ENCODE measurements around the gene EVI5L. TPM values are rescaled to one million over a fixed set of nuclear protein-coding genes. Genes with fewer than 3 reads are reported as not detected.

Gene EVI5L
- polyA plus RNA-seq, 3 donors = 0.76 to 5.7 (median 1.3) TPM

DNA sequence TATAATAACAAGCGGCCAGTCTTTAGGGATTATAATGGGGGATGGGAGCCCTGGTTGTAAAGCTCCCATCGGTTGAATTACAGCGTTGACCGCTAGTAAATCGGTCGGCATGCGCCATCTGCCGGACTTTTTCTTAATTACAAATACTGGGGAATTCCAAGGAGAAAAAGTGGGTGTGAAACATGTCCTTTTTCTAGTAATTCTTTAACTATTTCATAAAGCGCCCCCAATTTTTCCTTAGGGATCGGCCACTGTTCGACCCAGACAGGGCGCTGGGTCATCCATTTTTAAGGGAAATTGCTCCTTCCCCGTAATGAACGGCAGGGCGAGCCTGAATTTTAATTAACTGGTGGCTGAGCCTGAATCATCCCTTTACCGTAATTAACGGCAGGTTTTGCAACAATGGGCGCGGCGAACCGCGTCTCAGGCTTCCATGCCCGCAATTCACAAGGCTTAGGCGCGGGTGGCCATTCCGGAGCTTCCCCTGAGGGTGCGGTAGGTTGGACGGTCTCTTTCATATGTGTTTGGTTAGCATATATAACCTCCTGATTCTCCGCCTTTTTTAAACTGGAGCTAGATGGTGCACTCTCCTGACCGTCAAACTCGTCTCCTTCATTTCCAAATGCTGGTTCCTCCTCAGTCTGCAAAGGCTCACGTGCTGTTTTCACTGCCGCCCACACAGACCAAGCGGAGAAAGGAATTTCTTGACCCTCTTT is 30.2 kb upstream of the EVI5L start:
- intact Hi-C loops (cut with micrococcal nuclease) = loop anchor here (2.0 to 5.0 kb wide), 4 partner anchors 52 to 231 kb away; partner anchors contain the start of genes CD209 (in 1 of the 2) and TRAPPC5 (in 1 of the 2)
- H4K20me1 ChIP-seq (ENCODE audit: insufficient read depth, low read length) = no peaks in the 10 kb centered on the region
- peak; percentile 72 to 84 (median 77) for DNase-seq
- Mint-ChIP-seq H3K4me3 (peak overlapping the region; percentile 75 to 86), H3K4me1 (peaks cover 12% of the 10 kb centered on the region), H3K27ac (peak overlapping the region; percentile 82 to 93 (median 91)), H3K36me3 (peaks cover 0 to 4% of the 10 kb centered on the region in 2 donors), H3K27me3 (ENCODE audit: low read depth in 3 of 3) (peaks cover 0 to 8% (median 4%) of the 10 kb centered on the region in 3 donors), H3K9me3 (peaks cover 3 to 12% (median 6%) of the 10 kb centered on the region in 7 donors)
- H3K4me3 ChIP-seq (replicated peaks in 1 of 3; ENCODE audit: low read depth in 2 of 3, low read length in 3 of 3) = peak overlapping the region; percentile 31 to 70 (median 35)
- peaks cover 14 to 18% of the 10 kb centered on the region in 2 donors for H3K4me1 ChIP-seq (ENCODE audit: control insufficient read depth in 1 of 2, insufficient read depth in 2 of 2, low read length in 2 of 2)
- H3K9me3 ChIP-seq (replicated peaks in 1 of 2; ENCODE audit: control insufficient read depth in 1 of 2, insufficient read depth in 1 of 2, low read length in 2 of 2) = peaks cover 0 to 11% of the 10 kb centered on the region in 2 donors
- TF ChIP-seq, protein P1, sequence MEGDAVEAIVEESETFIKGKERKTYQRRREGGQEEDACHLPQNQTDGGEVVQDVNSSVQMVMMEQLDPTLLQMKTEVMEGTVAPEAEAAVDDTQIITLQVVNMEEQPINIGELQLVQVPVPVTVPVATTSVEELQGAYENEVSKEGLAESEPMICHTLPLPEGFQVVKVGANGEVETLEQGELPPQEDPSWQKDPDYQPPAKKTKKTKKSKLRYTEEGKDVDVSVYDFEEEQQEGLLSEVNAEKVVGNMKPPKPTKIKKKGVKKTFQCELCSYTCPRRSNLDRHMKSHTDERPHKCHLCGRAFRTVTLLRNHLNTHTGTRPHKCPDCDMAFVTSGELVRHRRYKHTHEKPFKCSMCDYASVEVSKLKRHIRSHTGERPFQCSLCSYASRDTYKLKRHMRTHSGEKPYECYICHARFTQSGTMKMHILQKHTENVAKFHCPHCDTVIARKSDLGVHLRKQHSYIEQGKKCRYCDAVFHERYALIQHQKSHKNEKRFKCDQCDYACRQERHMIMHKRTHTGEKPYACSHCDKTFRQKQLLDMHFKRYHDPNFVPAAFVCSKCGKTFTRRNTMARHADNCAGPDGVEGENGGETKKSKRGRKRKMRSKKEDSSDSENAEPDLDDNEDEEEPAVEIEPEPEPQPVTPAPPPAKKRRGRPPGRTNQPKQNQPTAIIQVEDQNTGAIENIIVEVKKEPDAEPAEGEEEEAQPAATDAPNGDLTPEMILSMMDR (IDR thresholded peaks at IDR 0.05) = peak; percentile 86
- no peaks in the 10 kb centered on the region for H3K27me3 ChIP-seq (ENCODE audit: control insufficient read depth in 2 of 2, insufficient read depth in 2 of 2, low read length in 2 of 2)
- H3K27ac ChIP-seq (ENCODE audit: low read depth in 1 of 2, low read length in 2 of 2) = peak overlapping the region; percentile 67 to 75
- peak overlapping the region; percentile 60 for H3K9ac ChIP-seq (ENCODE audit: insufficient read depth, low read length, poor library complexity, severe bottlenecking)
- no peaks in the 10 kb centered on the region for H3K36me3 ChIP-seq (replicated peaks in 1 of 2; ENCODE audit: control insufficient read depth in 1 of 2, insufficient read depth in 2 of 2, low read length in 2 of 2)
- H2AFZ ChIP-seq (ENCODE audit: insufficient read depth, low read depth, low read length, poor library complexity, severe bottlenecking) = peak overlapping the region; percentile 78
- WGBS (ENCODE audit: insufficient coverage) = 0% methylated on average over 20 of the region's 34 CpGs
- H3K4me2 ChIP-seq (replicated peaks; ENCODE audit: extremely low read depth, low read length, poor library complexity, severe bottlenecking) = peak overlapping the region; percentile 71
- no peaks in the 10 kb centered on the region for H3K79me2 ChIP-seq (ENCODE audit: insufficient read depth, low read length)

DNA sequence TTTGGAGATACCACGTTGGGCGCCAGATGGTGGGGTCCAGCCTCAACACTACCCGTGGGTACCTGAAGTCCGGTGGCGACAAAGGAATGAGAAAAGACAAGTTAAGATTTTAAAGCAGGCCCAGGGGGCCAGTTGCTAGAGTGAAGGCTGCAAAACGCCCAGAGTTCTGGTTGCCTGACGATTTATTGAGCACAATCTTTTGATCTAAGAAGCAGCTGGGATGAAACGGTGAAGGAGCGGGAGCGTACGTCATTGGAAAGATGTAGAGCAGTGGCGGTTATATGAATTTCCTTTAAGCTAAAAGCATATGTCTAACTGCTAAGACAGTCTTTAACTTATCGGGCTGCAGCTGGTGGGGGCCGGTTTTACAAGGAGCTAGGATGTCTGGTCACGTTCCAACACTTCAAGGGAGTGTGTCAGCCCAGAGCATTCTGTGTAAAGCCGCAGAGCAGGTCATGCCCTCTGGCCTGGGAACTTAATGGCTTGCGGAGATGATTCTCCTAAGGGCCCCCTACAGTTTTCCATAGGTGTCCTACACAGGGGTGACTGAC is 28.9 kb upstream of the EVI5L start:
- no peak overlapping the region for H3K27ac ChIP-seq (ENCODE audit: low read depth in 1 of 2, low read length in 2 of 2)
- intact Hi-C loops (cut with micrococcal nuclease) = loop anchor here in 1 of 2 donors (2.0 kb wide), 1 partner anchor 232 kb away; no protein-coding TSS in a partner anchor
- H3K79me2 ChIP-seq (ENCODE audit: insufficient read depth, low read length) = no peaks in the 10 kb centered on the region
- no peaks in the 10 kb centered on the region for H3K36me3 ChIP-seq (replicated peaks in 1 of 2; ENCODE audit: control insufficient read depth in 1 of 2, insufficient read depth in 2 of 2, low read length in 2 of 2)
- H3K9ac ChIP-seq (ENCODE audit: insufficient read depth, low read length, poor library complexity, severe bottlenecking) = no peak overlapping the region
- no peak overlapping the region for H3K4me2 ChIP-seq (replicated peaks; ENCODE audit: extremely low read depth, low read length, poor library complexity, severe bottlenecking)
- Mint-ChIP-seq H3K36me3 (peaks cover 0 to 4% of the 10 kb centered on the region in 2 donors), H3K4me3 (no peak overlapping the region), H3K9me3 (peaks cover 3 to 12% (median 6%) of the 10 kb centered on the region in 7 donors), H3K4me1 (peaks cover 14% of the 10 kb centered on the region), H3K27me3 (ENCODE audit: low read depth in 3 of 3) (peaks cover 0 to 12% (median 8%) of the 10 kb centered on the region in 3 donors), H3K27ac (no peak overlapping the region)
- H3K4me3 ChIP-seq (replicated peaks in 1 of 3; ENCODE audit: low read depth in 2 of 3, low read length in 3 of 3) = no peak overlapping the region
- no peaks in the 10 kb centered on the region for H3K27me3 ChIP-seq (ENCODE audit: control insufficient read depth in 2 of 2, insufficient read depth in 2 of 2, low read length in 2 of 2)
- no peak for DNase-seq
- H3K9me3 ChIP-seq (replicated peaks in 1 of 2; ENCODE audit: control insufficient read depth in 1 of 2, insufficient read depth in 1 of 2, low read length in 2 of 2) = peaks cover 0 to 11% of the 10 kb centered on the region in 2 donors
- no peak overlapping the region for H2AFZ ChIP-seq (ENCODE audit: insufficient read depth, low read depth, low read length, poor library complexity, severe bottlenecking)
- TF ChIP-seq, protein P1 (IDR thresholded peaks at IDR 0.05) = no peak
- H4K20me1 ChIP-seq (ENCODE audit: insufficient read depth, low read length) = no peaks in the 10 kb centered on the region
- peaks cover 14 to 18% of the 10 kb centered on the region in 2 donors for H3K4me1 ChIP-seq (ENCODE audit: control insufficient read depth in 1 of 2, insufficient read depth in 2 of 2, low read length in 2 of 2)
- 96% methylated on average over 16 of the region's 17 CpGs for WGBS (ENCODE audit: insufficient coverage)
